Parathyroid adenoma (tissue), 2 donors: Measurements from ENCODE around the gene RBPMS2.
"Not testable (repeated sequence)": the region's sequence is repeated elsewhere in the genome, so short reads cannot be mapped to it uniquely, and the experiment has no call there.

Experiments
- H2AFZ ChIP-seq: fragments of 300-600 bp; sonication (generic); one replicate; pipeline ENCODE4 v1.7.0; 2017; ENCODE audit warnings: antibody characterized with exemption, mild to moderate bottlenecking
- H3K27ac ChIP-seq: fragments of 300-600 bp; sonication (generic); one replicate; pipeline ENCODE4 v1.7.0; 2017
- H3K27me3 ChIP-seq: fragments of 300-600 bp; sonication (generic); one replicate; pipeline ENCODE4 v1.7.0; 2017; ENCODE audit warnings: low read length; ENCODE audit not compliant: control insufficient read depth, insufficient read depth
- H3K36me3 ChIP-seq: fragments of 300-600 bp; sonication (generic); one replicate; pipeline ENCODE4 v1.7.0; 2017; ENCODE audit warnings: low read length; ENCODE audit not compliant: control insufficient read depth, insufficient read depth
- H3K4me1 ChIP-seq: fragments of 300-600 bp; sonication (generic); one replicate; pipeline ENCODE4 v1.7.0; 2017; ENCODE audit warnings: control low read depth
- H3K4me2 ChIP-seq: fragments of 300-600 bp; sonication (generic); one replicate; pipeline ENCODE4 v1.7.0; 2017; ENCODE audit warnings: low read length
- H3K4me3 ChIP-seq: fragments of 300-600 bp; sonication (generic); one replicate; pipeline ENCODE4 v1.7.0; 2017; ENCODE audit warnings: low read depth, low read length
- H3K79me2 ChIP-seq: fragments of 300-600 bp; sonication (generic); one replicate; pipeline ENCODE4 v1.7.0; 2017; ENCODE audit warnings: control low read depth
- H3K9ac ChIP-seq: fragments of 300-600 bp; sonication (generic); one replicate; pipeline ENCODE4 v1.7.0; 2017; ENCODE audit warnings: mild to moderate bottlenecking
- H3K9me3 ChIP-seq: fragments of 300-600 bp; sonication (generic); one replicate; pipeline ENCODE4 v1.7.0; 2017; ENCODE audit warnings: low read length; ENCODE audit not compliant: control insufficient read depth
- TF ChIP-seq, protein P1 (sequence below): fragments of 300-600 bp; sonication (generic); IDR thresholded peaks from one replicate; pipeline ENCODE4 v1.7.0; 2017; ENCODE audit warnings: antibody characterized with exemption, mild to moderate bottlenecking
- donor health status: primary hyperparathyroidism.

RBPMS2 gene

GRCh38 chr15:64800476-64800875 lies 25.1 kb upstream of the RBPMS2 start:
- H3K9ac ChIP-seq: no peak overlapping the region
- H3K79me2 ChIP-seq: no peaks in the 10 kb centered on the region
- no peaks in the 10 kb centered on the region for H3K4me1 ChIP-seq
- no peaks in the 10 kb centered on the region for H3K9me3 ChIP-seq
- H3K36me3 ChIP-seq: no peaks in the 10 kb centered on the region
- H3K4me2 ChIP-seq: no peak overlapping the region
- H3K27ac ChIP-seq: no peak overlapping the region
- no peak overlapping the region for H3K4me3 ChIP-seq
- no peaks in the 10 kb centered on the region for H3K27me3 ChIP-seq
- TF ChIP-seq, protein P1, sequence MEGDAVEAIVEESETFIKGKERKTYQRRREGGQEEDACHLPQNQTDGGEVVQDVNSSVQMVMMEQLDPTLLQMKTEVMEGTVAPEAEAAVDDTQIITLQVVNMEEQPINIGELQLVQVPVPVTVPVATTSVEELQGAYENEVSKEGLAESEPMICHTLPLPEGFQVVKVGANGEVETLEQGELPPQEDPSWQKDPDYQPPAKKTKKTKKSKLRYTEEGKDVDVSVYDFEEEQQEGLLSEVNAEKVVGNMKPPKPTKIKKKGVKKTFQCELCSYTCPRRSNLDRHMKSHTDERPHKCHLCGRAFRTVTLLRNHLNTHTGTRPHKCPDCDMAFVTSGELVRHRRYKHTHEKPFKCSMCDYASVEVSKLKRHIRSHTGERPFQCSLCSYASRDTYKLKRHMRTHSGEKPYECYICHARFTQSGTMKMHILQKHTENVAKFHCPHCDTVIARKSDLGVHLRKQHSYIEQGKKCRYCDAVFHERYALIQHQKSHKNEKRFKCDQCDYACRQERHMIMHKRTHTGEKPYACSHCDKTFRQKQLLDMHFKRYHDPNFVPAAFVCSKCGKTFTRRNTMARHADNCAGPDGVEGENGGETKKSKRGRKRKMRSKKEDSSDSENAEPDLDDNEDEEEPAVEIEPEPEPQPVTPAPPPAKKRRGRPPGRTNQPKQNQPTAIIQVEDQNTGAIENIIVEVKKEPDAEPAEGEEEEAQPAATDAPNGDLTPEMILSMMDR: no peak
- H2AFZ ChIP-seq: no peak overlapping the region

DNA sequence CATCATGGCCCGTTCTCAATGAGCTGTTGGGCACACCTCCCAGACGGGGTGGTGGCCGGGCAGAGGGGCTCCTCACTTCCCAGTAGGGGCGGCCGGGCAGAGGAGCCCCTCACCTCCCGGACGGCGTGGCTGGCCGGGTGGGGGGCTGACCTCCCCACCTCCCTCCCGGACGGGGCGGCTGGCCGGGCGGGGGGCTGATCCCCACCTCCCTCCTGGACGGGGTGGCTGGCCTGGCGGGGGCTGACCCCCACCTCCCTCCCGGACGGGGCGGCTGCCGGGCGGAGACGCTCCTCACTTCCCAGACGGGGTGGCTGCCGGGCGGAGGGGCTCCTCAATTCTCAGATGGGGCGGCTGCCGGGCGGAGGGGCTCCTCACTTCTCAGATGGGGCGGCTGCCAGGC lies 23.5 kb upstream of the RBPMS2 start:
- H3K4me2 ChIP-seq, H3K27me3 ChIP-seq, H3K79me2 ChIP-seq, H2AFZ ChIP-seq, H3K9ac ChIP-seq, H3K4me1 ChIP-seq, H3K4me3 ChIP-seq, H3K9me3 ChIP-seq, H3K27ac ChIP-seq, H3K36me3 ChIP-seq: not testable (repeated sequence)

- H3K79me2 ChIP-seq, H3K27ac ChIP-seq, H3K27me3 ChIP-seq, H3K4me1 ChIP-seq, H2AFZ ChIP-seq, H3K4me3 ChIP-seq, H3K36me3 ChIP-seq, H3K9me3 ChIP-seq, H3K9ac ChIP-seq, H3K4me2 ChIP-seq: not testable (repeated sequence)
Observed at GRCh38 chr15:64795921-64796320, 20.5 kb upstream of the RBPMS2 start.

DNA sequence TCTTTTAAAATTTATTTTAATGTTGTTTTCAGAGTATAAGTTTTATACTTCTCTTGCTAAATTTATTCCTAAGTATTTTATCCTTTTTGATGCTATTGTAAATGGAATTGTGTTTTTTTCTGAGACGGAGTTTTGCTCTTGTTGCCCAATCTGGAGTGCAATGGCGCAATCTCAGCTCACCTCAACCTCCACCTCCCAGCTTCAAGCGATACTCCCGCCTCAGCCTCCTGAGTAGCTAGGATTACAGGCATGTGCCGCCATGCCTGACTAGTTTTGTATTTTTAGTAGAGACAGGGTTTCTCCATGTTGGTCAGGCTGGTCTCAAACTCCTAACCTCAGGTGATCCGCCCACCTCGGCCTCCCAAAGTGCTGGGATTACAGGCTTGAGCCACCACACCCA lies 19.9 kb upstream of the RBPMS2 start:
- not testable (repeated sequence) for H3K4me3 ChIP-seq, H3K79me2 ChIP-seq, H3K9me3 ChIP-seq, H3K36me3 ChIP-seq, H3K27ac ChIP-seq, H3K4me1 ChIP-seq, H2AFZ ChIP-seq, H3K9ac ChIP-seq, H3K27me3 ChIP-seq, H3K4me2 ChIP-seq

DNA sequence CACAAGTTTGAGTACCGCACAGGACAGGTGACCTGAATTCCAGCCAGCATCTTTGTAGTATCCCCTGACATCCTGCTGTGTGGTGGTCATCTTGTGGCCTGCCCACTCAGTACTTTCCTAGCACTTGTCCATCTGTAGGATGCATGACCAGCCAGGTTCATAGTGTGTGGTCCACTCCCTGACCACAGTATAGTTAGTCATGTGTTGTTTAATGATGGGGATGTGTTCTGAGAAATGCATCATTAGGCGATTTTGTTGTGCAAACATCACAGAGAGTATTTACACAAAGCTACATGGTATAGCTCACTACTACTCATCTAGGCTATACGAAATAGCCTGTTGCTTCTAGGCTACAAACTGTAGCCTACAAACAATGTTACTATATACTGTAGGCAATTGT lies 16.9 kb upstream of the RBPMS2 start:
- Histone ChIP-seq H2AFZ (no peak overlapping the region), H3K9ac (no peak overlapping the region), H3K27ac (no peak overlapping the region), H3K4me3 (no peak overlapping the region), H3K36me3 (no peaks in the 10 kb centered on the region), H3K27me3 (no peaks in the 10 kb centered on the region), H3K4me2 (no peak overlapping the region), H3K79me2 (no peaks in the 10 kb centered on the region), H3K4me1 (no peaks in the 10 kb centered on the region), H3K9me3 (no peaks in the 10 kb centered on the region)
- TF ChIP-seq, protein P1: no peak

GRCh38 chr15:64791401-64791800 lies 16.0 kb upstream of the RBPMS2 start:
- H3K9ac ChIP-seq: no peak overlapping the region
- no peak overlapping the region for H3K4me2 ChIP-seq
- H2AFZ ChIP-seq: no peak overlapping the region
- H3K4me1 ChIP-seq: no peaks in the 10 kb centered on the region
- no peaks in the 10 kb centered on the region for H3K9me3 ChIP-seq
- TF ChIP-seq, protein P1: no peak
- no peaks in the 10 kb centered on the region for H3K27me3 ChIP-seq
- no peaks in the 10 kb centered on the region for H3K79me2 ChIP-seq
- no peak overlapping the region for H3K27ac ChIP-seq
- no peak overlapping the region for H3K4me3 ChIP-seq
- no peaks in the 10 kb centered on the region for H3K36me3 ChIP-seq
